Measurements from ENCODE around the gene TTLL13.

DNA sequence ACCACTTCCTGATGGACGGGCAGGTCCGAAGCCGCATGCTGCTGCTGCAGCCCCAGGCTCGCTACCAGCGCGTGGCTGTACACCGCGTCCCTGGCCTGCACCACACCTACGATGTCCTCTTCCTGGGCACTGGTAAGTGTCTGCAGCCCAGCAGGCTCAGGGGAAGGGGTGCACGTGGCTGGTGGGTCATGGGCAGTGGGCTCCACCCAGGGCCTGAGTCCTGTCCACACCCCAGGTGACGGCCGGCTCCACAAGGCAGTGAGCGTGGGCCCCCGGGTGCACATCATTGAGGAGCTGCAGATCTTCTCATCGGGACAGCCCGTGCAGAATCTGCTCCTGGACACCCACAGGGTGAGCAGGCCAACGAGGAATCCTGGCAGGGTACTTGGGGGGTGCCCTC is 24.3 kb upstream of the TTLL13 start:
- TF ChIP-seq, protein P1, sequence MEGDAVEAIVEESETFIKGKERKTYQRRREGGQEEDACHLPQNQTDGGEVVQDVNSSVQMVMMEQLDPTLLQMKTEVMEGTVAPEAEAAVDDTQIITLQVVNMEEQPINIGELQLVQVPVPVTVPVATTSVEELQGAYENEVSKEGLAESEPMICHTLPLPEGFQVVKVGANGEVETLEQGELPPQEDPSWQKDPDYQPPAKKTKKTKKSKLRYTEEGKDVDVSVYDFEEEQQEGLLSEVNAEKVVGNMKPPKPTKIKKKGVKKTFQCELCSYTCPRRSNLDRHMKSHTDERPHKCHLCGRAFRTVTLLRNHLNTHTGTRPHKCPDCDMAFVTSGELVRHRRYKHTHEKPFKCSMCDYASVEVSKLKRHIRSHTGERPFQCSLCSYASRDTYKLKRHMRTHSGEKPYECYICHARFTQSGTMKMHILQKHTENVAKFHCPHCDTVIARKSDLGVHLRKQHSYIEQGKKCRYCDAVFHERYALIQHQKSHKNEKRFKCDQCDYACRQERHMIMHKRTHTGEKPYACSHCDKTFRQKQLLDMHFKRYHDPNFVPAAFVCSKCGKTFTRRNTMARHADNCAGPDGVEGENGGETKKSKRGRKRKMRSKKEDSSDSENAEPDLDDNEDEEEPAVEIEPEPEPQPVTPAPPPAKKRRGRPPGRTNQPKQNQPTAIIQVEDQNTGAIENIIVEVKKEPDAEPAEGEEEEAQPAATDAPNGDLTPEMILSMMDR (IDR thresholded peaks at IDR 0.05): no peak
- TF ChIP-seq POLR2A (IDR thresholded peaks at IDR 0.05): no peak
